NCI-H1694 (cell line): ENCODE measurements around the gene MEG3.
"Not testable (repeated sequence)": the region's sequence is repeated elsewhere in the genome, so short reads cannot be mapped to it uniquely, and the experiment has no call there.

Experiments used
- DNase-seq: peaks from one replicate; lab custom pipeline; 2025; lab: John Stamatoyannopoulos, UW

MEG3 gene

DNA sequence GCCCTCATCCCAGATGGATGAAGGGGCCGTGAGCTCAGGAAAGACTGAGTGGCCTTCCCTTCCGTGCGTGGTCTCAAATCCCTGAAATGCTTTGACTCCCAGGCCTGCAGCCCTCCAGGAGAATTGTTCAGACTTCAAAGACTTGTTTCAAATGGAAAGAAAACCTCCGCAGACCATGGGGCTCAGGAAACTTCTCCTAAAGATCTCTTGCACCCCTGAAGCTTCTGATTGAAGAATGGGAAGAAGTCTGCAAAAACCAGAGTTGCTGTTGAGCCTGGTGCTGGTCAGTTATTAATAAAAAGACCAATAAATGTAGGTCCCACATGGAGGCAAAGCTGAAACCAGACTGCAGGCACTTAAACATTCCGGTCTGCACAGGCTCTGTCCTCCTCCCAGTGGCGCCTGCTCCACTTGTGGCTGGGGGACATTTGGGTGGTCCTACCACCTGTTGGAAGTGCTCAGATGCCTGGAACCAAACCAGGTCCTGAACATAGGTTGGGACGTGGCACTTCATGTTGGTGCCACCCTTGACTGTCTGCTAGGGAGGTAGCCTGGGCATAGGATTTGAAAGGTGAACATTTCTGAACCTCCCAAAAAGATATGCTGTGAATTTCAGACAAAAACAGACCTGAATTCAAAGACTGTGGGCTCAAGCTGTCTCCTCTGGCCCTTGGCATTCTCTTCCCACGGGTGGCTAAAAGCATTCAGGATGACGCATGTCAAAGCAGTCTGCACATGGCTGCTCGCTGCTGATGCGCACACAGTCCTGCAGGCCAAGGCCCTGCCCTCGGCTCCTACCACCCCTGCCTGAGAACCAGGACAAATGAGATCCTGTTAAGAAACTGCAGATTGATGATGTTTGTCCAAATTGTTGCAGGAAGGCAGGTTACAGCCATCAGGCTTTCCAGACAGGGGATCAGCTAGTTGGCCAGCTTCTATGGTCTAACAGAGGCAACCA lies 36.2 kb upstream of the MEG3 start:
- no peak for DNase-seq

DNA sequence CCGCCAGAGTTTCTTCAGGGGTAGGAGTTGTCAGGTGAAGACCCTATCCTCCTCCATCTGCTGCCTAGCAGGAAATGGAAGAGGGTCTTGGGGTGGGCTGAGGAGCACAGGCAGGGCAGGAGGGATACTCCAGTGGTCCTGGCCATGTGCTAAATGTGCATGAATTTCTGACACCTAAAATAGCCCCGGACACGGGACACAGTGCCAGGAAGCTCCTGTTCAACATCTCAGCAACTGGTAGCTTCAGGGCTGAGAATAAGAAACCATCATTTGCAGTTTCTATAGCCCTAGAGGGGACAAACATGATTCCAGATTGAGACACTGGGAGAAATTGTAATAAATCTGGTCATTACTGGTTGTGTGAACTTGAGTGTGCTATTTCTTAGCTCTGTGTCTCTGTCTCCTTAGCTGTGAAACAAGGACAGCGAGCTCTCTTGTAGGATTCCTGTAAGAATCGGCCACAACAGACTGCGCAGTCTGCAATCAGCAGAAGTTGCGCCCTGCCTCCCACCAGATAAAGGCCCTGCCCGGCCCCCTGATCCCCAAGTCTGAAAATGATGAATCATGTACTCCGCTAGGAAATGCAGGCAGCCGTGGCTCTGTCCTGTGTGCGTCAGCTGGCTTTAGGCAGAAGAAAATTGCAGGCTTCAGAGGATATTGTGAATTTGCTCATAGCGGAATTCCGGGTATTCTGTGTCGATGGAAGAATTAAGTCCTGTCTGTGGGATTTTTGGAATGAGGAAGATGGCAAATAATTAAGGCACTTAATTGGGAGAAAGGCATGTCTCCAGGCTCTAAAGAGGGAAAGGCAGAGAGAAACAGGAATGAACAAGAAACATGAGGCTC lies 35.2 kb upstream of the MEG3 start:
- DNase-seq = no peak

DNA sequence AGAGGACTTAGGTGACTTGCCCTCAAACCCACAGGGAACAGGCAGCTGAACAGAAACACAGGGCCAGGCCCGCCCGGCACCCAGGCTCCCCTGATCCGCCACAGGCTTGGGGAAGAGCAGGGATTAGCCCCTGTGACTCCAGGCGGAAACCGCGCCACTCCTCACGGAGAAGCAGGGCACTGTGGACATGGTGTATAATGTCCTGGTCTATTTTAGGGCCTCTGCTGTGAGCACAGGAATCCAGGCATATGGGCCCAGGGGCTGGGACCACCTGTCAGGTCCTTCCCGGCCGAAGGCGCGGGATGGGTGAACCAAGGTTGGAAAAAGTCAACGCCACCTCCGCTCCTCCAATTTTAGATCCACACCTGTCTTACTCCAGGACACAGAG lies 34.6 kb upstream of the MEG3 start:
- DNase-seq = no peak

DNA sequence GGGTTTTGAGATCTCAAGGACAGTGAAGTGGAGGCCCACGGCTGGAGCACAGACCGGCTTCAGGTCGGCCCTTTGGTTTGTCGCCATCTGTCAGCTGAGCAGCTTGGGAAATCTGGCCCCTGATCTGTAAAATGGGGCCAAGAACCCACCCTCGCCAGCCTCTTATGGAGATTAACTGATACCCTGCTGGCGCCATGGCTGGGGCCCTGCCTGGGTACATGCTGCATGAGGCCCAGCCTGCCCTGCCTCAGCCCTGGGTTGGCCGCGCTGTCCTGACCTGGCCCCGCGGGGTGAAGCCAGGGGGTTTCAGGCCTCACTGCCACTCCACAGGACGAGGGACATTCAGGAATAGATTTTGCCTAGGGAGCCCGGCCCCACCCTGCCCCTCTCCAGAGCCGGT lies 33.9 kb upstream of the MEG3 start:
- no peak for DNase-seq

DNA sequence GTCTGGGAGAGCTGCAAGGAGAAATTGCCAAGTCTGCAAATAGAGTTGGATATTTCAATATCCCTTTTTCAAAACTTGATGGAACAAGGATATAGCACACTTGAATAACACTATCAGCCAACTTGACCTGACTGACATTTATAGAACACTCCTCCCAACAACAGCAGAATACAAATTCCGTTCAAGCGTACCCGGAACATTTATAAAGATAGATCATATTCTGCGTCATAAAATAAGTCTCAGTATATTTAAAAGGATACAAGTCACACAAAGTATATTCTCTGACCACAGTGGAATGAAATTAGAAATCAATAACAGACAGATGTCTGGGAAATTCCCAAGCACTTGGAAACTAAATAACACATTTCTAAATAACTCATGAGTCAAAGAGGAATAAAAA lies 29.0 kb upstream of the MEG3 start:
- no peak for DNase-seq

DNA sequence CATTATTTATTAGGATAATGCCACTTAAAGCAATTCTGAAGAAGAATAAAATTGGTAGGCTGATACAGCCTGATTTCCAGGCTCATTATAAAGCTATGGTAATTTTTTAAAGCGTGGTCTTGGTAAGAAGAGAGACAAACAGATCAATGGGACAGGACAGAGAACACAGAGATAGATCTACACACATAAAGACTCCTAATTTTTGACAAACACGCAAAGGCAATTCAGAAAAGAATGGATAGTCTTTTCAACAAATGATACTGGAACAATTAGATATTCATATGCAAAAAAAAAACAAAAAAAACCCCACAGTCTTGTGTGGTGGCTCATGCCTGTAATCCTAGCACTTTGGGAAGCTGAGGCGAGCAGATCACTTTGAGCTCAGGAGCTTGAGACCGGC lies 25.9 kb upstream of the MEG3 start:
- no peak for DNase-seq

DNA sequence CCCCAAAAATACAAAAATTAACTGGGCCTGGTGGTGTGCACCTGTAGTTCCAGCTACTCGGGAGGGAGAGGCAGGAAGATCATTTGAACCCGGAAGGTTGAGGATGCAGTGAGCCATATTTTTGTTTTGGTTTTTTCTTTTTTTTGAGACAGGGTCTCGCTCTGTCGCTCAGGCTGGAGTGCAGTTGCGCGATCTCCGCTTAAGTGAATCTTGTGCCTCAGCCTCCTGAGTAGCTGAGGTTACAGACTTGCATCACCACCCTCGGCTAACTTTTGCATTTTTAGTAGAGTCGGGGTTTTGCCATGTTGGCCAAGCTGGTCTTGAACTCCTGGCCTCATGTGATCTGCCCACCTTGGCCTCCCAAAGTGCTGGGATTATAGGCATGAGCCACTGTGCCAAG lies 24.5 kb upstream of the MEG3 start:
- not testable (repeated sequence) for DNase-seq

DNA sequence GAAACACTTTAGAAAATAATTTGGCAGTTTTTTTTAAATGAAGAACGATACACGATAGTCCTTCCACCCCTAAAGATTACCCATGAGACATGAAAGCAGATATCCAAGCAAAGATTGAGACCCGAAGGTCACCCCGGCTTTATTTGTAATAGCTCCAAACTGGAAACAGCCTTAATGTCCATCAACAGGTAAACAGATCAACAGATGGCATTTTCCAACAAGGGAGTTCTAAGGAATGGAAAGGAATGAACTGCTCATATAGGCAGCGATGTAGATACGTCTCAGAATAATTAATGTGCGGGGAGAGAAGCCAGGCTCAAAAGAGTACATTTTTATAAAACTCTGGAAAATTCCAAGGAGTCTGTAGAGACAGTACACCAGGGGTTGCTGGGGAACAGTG lies 23.7 kb upstream of the MEG3 start:
- no peak for DNase-seq

DNA sequence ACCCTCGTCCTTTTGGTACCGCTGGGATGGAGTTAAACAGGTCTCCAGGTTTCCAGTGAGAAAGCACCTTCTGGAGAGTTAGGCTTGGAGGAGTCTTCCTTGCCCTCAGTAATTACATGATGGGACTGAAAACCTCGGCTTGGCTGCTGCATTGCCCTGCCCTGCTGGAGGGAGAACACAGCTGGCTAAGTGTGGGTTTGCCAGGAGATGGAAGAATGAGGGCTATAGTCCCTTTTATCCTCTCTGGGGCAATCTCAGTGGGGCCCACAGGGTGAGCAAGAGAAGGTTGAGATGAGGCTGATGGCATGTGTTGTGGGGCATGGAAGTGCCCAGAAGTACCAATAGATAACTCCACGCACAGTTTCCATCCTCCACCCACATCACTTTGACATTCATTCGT lies 23.2 kb upstream of the MEG3 start:
- DNase-seq = no peak

DNA sequence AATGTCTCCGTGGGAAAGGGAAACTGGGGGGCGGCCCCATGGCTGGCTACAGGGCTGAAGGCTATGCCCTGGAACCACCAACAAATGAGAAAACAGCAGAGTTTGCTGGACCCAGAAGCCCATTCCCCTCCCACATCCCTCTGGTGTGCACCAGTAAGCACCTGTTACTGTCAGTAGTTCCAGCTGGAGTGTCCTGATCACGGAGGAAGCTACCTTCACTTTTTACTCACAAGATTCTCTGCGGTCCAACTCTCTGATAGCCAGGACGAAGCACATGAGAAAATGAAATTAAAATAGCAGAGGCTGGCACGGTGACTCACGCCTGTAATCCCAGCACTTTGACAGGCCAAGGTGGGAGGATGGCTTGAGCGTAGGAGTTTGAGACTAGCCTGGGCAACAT lies 22.7 kb upstream of the MEG3 start:
- no peak for DNase-seq

DNA sequence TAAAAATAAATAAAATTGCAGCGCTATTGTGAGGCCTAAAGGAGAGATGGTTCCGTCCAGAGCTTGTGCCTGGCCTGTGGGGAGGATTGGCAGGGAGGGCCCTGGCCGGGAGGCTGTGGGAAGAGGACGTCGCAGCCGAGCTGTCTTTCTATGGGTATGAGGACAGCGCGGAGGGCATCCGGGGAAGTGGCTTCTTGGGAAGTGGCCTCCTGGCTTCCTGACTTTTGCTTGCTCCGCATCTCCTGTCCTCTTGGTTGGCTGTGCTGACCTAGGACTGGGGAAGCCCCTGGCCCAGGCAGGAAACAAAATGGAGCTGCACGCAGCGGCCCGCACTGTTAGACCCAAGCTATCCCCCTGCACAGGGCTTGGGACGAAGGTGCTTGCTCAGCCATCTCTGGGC lies 22.2 kb upstream of the MEG3 start:
- no peak for DNase-seq

DNA sequence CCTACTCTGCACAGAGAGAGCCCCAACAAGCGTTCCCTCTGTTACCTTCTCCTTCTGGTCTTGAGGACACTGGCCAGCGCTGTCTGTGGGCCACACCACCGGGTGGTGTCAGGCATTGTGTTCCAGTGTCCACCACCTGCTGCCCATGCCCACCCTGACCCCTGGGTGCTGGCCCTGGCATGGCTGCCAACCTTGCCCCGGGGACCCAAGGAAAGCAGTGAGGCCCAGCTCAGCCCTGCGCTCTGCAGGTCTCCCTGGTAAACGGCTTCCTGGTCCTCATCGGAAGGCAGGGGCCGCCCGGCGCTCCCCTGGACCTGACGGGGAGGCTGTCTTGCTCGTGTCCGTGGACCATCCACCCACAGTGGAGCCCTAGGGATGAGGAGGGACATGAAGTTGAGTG lies 21.8 kb upstream of the MEG3 start:
- DNase-seq = no peak

DNA sequence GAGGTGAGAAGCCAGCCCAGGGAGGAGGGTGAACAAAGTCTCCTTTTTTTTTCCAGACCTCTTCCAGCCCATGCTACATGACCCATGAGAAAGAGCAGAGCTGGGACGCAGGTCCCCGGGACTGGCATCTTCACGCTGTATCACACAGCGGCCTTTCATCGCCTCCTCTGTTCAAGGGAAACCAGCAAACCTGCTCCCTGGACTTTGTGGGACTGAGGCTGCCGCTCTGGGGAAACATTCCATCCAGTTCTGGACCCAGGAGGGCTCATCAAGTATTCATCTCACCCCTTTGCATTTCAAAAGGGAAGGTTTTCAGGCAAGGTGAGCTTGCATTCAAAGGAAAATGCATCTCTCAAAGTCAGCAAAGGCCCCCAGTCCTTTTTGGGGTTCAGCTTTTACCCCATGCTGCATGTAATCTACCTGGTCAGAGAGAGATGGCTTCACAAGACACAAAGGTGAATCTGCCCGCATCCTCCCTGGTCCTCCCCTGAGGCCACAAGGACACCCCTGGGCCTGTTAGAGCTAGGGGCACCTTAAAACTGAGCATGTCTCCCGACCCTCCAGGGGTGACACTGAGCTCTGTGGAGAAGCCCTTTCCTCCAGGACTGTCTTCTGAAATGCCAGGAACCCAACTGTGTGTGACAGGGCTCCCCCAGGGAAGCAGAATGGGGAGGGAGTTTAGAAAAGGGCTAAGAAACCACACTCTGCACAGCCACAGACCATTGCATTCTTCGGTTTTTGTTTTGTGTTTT lies 21.2 kb upstream of the MEG3 start:
- no peak for DNase-seq

DNA sequence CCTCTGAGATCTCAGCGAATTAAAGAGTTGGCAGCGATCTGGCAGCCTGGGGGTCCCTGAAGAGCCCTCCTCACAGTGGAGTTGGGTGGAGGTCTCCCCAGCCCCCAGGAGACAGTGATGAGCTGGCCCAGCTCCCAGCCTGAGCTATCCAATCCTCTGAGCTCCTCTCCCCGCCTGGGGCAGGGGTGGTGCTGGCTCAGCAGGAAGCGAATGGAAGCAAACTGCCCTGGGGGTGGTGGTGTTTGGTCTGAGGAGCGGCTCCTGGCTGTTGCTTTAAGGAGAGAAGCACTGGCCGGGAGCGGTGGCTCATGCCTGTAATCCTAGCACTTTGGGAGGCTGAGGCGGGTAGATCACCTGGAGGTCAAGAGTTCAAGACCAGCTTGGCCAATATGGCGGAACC lies 19.5 kb upstream of the MEG3 start:
- DNase-seq = no peak

DNA sequence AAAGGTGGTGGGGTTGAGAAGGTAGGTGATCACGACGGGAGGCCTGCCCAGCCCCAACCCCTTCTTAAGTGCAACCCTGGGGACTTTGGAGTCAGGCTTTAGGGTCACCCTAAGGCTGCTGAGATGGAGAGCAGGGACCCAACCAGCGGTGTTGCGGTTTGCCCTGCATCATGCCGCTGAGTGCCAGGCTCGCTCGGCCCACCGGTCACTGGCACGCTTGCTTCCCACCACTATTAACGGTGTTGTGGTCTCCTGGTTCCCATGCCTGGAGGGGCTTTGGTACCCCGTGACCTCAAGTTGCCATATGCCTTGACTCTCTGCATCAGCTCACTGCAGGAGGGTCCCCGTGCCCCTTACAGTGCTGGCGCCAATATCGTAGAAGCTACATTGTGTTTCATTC lies 18.4 kb upstream of the MEG3 start:
- no peak for DNase-seq

DNA sequence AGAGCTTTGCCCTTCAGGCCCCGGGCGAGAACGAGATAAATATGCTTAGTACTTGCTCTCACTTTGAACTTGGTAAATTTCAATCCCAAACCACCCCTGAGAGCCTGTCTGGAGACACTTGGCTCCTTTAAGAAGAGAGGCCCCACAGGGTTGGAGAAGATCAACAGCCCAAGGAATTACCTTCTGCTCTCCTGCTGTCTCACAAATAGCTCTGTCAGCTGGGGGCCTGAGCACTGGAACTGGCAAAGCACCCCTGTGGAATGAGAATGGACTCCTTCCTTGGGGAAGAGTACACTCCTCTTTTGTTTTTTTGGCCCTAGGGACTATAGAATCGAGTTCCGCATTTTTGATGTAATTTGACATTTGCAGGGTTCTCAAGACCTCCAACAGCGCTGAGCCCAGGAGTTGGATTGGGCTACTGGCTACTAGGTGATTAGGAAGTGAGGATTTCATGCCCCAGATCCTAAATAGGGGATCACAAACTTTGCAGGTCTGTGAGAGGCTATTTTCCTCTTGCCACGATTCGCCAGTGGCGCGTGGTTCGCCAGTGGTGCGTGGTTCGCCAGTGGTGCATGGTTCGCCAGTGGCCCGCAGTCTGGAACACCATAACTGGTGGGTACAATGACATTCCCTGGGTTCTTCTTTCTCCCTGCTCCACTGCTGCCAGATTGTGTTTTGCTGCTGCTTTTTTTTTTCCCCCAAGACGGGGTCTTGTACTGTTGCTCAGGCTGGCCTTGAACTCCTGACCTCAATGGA lies 17.8 kb upstream of the MEG3 start:
- no peak for DNase-seq

DNA sequence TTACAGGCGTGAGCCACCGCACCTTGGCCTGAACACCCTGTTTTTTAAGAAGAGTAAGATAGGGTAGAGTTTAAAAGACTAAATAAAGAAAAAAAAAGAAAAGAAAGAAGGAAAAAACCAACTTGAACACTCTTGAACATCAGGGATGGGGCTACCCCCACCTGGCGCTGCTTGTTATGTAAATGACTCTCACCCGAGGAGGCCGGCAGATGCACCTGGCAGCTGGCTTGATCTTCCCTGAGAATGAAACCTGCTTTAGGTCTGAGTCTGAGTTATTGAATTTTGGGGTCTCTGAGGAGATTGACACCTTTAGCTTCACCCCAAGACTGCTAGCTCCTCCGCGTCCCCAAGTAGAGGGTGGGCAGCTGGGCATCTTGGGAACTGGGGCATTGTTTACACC lies 15.5 kb upstream of the MEG3 start:
- DNase-seq = no peak

DNA sequence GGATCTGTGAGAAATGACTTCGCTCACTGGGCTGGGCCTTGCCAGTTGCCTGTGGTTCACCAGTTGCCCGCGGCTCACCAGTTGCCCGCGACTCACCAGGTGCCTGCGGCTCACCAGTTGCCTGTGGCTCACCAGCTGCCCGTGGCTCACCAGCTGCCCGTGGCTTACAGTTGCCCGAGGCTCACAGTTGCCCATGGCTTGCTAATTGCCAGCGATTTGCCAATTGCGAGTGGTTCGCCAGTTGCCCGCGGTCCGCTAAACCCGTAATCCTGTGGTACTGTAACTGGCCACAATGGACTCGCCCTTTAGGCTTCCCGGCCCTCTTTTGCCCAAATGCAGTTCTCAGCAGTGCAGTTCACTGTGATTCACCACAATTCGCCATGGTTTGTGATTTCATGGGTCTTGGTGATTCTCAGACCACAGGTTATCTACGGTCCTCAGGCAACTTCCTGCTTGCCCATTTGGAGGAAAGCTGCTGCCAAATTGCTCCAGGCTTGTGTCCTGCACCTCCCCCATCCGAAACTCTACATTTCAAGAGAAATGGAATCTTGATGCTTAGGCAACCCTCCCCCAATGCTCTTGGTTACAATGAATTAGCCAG lies 15.0 kb upstream of the MEG3 start:
- DNase-seq = no peak

DNA sequence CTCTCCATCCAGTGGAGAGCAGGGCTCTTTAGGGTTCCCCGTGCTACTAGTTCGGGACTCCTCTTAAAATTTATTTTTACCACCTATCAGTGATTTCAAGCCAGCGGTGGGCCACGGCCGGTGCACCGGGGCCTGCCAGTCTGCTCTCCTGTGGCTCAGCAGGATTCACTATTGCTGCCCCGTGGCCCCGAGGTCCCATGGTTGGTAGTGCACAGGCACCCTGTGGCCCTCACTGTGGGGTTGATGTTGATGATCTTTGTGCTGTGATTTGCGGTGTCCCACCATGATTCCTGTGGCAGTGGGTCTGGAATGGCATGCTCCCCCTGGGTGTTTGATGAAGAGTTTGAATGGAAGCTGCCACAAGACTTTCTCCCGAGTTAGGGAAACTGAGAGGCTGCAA lies 12.6 kb upstream of the MEG3 start:
- no peak for DNase-seq

DNA sequence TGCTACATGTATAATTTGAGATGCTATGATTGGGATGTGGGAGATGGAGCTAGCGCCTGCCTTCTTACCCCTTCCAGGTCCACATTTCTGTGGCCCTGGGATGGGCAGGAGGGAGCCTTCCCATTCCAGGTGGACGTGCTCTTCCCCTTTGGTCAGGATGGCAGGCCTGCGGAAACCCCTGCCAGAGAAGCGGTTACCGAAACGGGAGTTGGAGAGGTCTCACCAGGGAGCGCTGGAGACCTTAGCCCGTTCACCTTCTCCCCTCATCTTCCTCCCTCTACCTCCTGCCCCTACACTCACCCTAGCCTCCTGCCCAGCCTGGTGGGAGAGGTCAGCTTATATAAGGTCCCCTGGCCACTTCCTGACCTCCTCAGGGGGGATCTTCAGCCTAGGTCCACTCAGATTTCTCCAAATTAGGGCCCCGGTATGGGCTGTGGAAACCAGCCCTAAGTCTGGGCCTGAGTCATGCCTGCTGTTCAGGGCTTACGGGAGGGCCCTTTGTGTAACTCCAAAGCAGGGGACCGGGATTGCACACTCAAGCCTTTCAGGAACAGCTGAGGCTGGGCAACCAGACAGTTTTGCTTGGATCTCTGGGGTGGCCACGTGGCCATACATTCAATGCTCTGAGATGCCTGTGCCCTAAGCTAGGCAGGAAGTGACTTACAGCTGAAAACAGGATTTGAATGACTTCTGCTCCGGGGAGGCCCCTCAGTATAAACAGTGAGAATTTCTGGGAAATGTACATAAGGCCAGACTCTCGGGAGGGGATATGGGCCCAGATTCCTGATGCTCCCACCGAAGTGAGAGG lies 10.2 kb upstream of the MEG3 start:
- DNase-seq = no peak
